MM.1S (cell line): ENCODE data around the gene SLC22A17.

ENCODE experiments used
- DNase-seq: peaks from one replicate; pipeline ENCODE4 v3.0.0-alpha.2; 2015
- H2AFZ ChIP-seq: fragments of 300-600 bp; sonication (generic); 2 replicates; pipeline ENCODE4 v1.6.0; 2016; ENCODE audit warnings: antibody characterized with exemption, low read length
- H3F3A ChIP-seq: fragments of 300-600 bp; sonication (generic); 2 replicates; pipeline ENCODE4 v1.6.1; 2016; ENCODE audit warnings: mild to moderate bottlenecking, antibody characterized with exemption, low read length, moderate library complexity, mixed read lengths; ENCODE audit not compliant: insufficient read depth
- H3K27ac ChIP-seq: fragments of 300-600 bp; sonication (generic); 2 replicates; pipeline ENCODE4 v1.5.1; 2016; ENCODE audit warnings: mild to moderate bottlenecking, low read length
- H3K27me3 ChIP-seq: fragments of 300-600 bp; sonication (generic); replicated peaks from 2 replicates; pipeline ENCODE4 v1.6.0; 2016; ENCODE audit warnings: low read length; ENCODE audit not compliant: insufficient read depth
- H3K36me3 ChIP-seq: fragments of 300-600 bp; sonication (generic); replicated peaks from 2 replicates; pipeline ENCODE4 v1.6.1; 2016; ENCODE audit warnings: mild to moderate bottlenecking, low read length, mixed read lengths; ENCODE audit not compliant: insufficient read depth
- H3K4me1 ChIP-seq: fragments of 300-600 bp; sonication (generic); 2 replicates; pipeline ENCODE4 v1.6.1; 2016; ENCODE audit warnings: low read length, mixed read lengths
- H3K4me2 ChIP-seq: fragments of 300-600 bp; sonication (generic); 2 replicates; pipeline ENCODE4 v1.6.0; 2016; ENCODE audit warnings: low read depth, low read length
- H3K4me3 ChIP-seq: fragments of 300-600 bp; sonication (generic); 2 replicates; pipeline ENCODE4 v1.5.1; 2016; ENCODE audit warnings: low read length, mixed read lengths
- H3K79me2 ChIP-seq: fragments of 300-600 bp; sonication (generic); 2 replicates; pipeline ENCODE4 v1.6.1; 2016; ENCODE audit warnings: mixed run types, low read length, mixed read lengths
- H3K9ac ChIP-seq: fragments of 300-600 bp; sonication (generic); 2 replicates; pipeline ENCODE4 v1.6.1; 2016; ENCODE audit warnings: low read length, mixed read lengths
- H3K9me2 ChIP-seq: fragments of 300-600 bp; sonication (generic); replicated peaks from 2 replicates; pipeline ENCODE4 v1.6.1; 2016; ENCODE audit warnings: mild to moderate bottlenecking, low read length, mixed read lengths; ENCODE audit not compliant: insufficient read depth
- H3K9me3 ChIP-seq: fragments of 300-600 bp; sonication (generic); replicated peaks from 2 replicates; pipeline ENCODE4 v1.6.1; 2016; ENCODE audit warnings: mild to moderate bottlenecking, low read length, mixed read lengths; ENCODE audit not compliant: insufficient read depth
- H4K20me1 ChIP-seq: fragments of 300-600 bp; sonication (generic); 2 replicates; pipeline ENCODE4 v1.6.1; 2016; ENCODE audit warnings: mild to moderate bottlenecking, low read length, moderate library complexity, mixed read lengths; ENCODE audit not compliant: insufficient read depth
- CTCF ChIP-seq: fragments of 300-600 bp; sonication (generic); IDR thresholded peaks from 2 replicates; pipeline ENCODE4 v1.5.1; 2016; ENCODE audit warnings: antibody characterized with exemption, low read length, mixed read lengths
- EZH2 ChIP-seq: fragments of 300-600 bp; sonication (generic); optimal IDR thresholded peaks from 2 replicates; pipeline ENCODE3; 2017; ENCODE audit warnings: low read depth, mild to moderate bottlenecking, antibody characterized with exemption, low read length, mixed read lengths
- EZH2phosphoT487 ChIP-seq: fragments of 300-600 bp; sonication (generic); IDR thresholded peaks from 2 replicates; pipeline ENCODE4 v1.6.1; 2018; ENCODE audit warnings: antibody characterized with exemption, low read length

SLC22A17 gene

GRCh38 chr14:23324455-23324846 lies 28.2 kb downstream of the SLC22A17 start:
- H3K4me1 ChIP-seq: peaks cover 4% of the 10 kb centered on the region; the same call in 1 of the 2 replicates
- H3K36me3 ChIP-seq: no peaks in the 10 kb centered on the region
- no peaks in the 10 kb centered on the region for H3F3A ChIP-seq
- H3K9me3 ChIP-seq: no peaks in the 10 kb centered on the region
- H3K79me2 ChIP-seq: peaks cover 18% of the 10 kb centered on the region
- no peak overlapping the region for H3K27ac ChIP-seq
- no peak overlapping the region for H3K4me3 ChIP-seq
- H3K27me3 ChIP-seq: no peaks in the 10 kb centered on the region
- TF ChIP-seq EZH2phosphoT487 (no peak), CTCF (no peak), EZH2 (no peak)
- no peak overlapping the region for H3K9ac ChIP-seq
- no peak overlapping the region for H3K4me2 ChIP-seq
- H4K20me1 ChIP-seq: no peaks in the 10 kb centered on the region
- H2AFZ ChIP-seq: no peak overlapping the region
- no peaks in the 10 kb centered on the region for H3K9me2 ChIP-seq
- no peak for DNase-seq

GRCh38 chr14:23323838-23324454 lies 28.7 kb downstream of the SLC22A17 start:
- Histone ChIP-seq H3K4me3 (no peak overlapping the region), H3K27ac (no peak overlapping the region), H3K27me3 (no peaks in the 10 kb centered on the region), H4K20me1 (no peaks in the 10 kb centered on the region), H3F3A (no peaks in the 10 kb centered on the region), H3K79me2 (peaks cover 18% of the 10 kb centered on the region), H3K4me2 (no peak overlapping the region), H3K9me2 (no peaks in the 10 kb centered on the region), H3K4me1 (peaks cover 4% of the 10 kb centered on the region; the same call in 1 of the 2 replicates), H3K9ac (no peak overlapping the region), H3K9me3 (no peaks in the 10 kb centered on the region), H2AFZ (no peak overlapping the region), H3K36me3 (no peaks in the 10 kb centered on the region)
- no peak for DNase-seq
- TF ChIP-seq EZH2 (no peak), CTCF (no peak), EZH2phosphoT487 (no peak)

- no peak overlapping the region for H3K27ac ChIP-seq
These were observed 29.8 kb downstream of the SLC22A17 start for GRCh38 chr14:23322568-23323517.

More at GRCh38 chr14:23322568-23323517, 29.8 kb downstream of the SLC22A17 start:
- Histone ChIP-seq H3F3A (no peaks in the 10 kb centered on the region), H2AFZ (no peak overlapping the region), H3K4me1 (peaks cover 3% of the 10 kb centered on the region; the same call in 1 of the 2 replicates), H3K79me2 (peaks cover 18% of the 10 kb centered on the region), H4K20me1 (no peaks in the 10 kb centered on the region), H3K9ac (peak overlapping the region; percentile 74), H3K4me3 (peak overlapping the region; percentile 76), H3K36me3 (no peaks in the 10 kb centered on the region), H3K9me3 (no peaks in the 10 kb centered on the region), H3K4me2 (peak overlapping the region; percentile 86), H3K9me2 (no peaks in the 10 kb centered on the region), H3K27me3 (no peaks in the 10 kb centered on the region)
- DNase-seq: no peak
- no peak for TF ChIP-seq CTCF
- no peak for TF ChIP-seq EZH2
- TF ChIP-seq EZH2phosphoT487: no peak
